Measurements from ENCODE around the gene VAMP1. TPM values are rescaled to one million over a fixed set of nuclear protein-coding genes. Genes with fewer than 3 reads are reported as not detected.
"Not testable (repeated sequence)": the region's sequence is repeated elsewhere in the genome, so short reads cannot be mapped to it uniquely, and the experiment has no call there.

VAMP1 gene, protein sequence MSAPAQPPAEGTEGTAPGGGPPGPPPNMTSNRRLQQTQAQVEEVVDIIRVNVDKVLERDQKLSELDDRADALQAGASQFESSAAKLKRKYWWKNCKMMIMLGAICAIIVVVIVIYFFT
- total RNA-seq: 2.0 and 2.6 TPM in 2 replicates

DNA sequence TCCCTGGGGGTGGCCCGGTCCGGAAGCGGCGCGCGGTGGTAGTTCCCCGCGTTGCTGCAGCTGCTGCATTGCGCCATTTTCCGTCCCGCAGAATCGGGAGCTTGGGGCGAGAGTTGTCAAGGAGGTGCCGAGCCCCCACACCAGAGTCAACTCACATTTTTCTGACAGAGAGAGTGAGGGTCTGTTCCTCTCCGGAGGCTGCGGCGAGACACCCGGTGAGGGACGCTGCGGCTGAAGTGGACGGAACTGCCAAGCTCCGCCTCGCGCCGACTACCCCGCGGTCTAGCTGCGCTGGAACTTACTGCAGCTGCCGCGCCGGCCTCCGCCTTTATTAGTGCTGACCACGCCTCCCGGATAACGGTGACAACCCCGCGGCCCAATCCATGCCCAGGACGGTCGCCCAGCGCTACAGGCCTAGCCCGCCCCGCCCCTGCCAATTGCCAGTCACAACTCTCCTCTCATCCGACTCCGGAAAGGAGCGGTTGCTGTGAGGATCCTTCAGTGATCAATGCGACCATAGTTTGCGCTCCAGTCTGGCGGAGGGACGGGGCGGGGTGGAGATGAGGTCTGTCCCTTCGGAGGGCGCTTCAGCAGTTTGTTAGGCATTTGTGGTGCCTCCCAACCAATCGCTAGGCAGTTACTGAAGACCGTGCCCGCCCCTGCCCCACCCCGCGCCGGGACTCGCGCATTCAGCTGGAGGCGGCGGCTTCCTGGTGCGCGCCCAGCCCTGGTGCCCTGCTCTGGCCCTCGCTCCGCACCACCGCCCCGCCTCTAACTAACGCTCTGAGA lies at the start of gene VAMP1:
TSS of gene VAMP1 (minus strand) at position 303 of the 789 bp plus-strand sequence. CDS start at position 157, 146 bp downstream.
- TF ChIP-seq, protein P1, sequence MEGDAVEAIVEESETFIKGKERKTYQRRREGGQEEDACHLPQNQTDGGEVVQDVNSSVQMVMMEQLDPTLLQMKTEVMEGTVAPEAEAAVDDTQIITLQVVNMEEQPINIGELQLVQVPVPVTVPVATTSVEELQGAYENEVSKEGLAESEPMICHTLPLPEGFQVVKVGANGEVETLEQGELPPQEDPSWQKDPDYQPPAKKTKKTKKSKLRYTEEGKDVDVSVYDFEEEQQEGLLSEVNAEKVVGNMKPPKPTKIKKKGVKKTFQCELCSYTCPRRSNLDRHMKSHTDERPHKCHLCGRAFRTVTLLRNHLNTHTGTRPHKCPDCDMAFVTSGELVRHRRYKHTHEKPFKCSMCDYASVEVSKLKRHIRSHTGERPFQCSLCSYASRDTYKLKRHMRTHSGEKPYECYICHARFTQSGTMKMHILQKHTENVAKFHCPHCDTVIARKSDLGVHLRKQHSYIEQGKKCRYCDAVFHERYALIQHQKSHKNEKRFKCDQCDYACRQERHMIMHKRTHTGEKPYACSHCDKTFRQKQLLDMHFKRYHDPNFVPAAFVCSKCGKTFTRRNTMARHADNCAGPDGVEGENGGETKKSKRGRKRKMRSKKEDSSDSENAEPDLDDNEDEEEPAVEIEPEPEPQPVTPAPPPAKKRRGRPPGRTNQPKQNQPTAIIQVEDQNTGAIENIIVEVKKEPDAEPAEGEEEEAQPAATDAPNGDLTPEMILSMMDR (conservative IDR thresholded peaks at IDR 0.05; ENCODE audit: low read depth, low read length): no peak
- DNase-seq (ENCODE audit: low read depth): peak; percentile 74

DNA sequence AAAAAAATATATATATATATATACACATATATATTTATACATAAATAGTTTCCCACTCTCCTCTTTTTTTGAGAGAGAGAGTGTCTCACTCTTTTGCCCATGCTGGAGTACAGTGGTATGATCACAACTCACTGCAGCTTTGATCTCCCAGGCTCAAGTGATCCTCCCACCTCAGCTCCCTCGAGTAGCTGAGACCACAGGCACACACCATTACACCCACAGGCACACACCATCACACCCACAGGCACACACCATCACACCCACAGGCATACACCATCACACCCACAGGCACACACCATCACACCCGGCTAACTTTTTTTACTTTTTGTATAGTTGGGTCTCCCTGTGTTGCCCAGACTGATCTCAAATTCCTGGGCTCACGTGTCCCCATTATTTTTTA lies 49.7 kb upstream of the VAMP1 start:
- H3K4me3 ChIP-seq (ENCODE audit: low read depth, low read length): no peak overlapping the region
- TF ChIP-seq, protein P1 (conservative IDR thresholded peaks at IDR 0.05; ENCODE audit: low read depth, low read length): no peak

More for the DNA sequence above, at the start of gene VAMP1:
- H3K4me3 ChIP-seq (ENCODE audit: low read depth, low read length): peak within 1 kb of the TSS; percentile 83

DNA sequence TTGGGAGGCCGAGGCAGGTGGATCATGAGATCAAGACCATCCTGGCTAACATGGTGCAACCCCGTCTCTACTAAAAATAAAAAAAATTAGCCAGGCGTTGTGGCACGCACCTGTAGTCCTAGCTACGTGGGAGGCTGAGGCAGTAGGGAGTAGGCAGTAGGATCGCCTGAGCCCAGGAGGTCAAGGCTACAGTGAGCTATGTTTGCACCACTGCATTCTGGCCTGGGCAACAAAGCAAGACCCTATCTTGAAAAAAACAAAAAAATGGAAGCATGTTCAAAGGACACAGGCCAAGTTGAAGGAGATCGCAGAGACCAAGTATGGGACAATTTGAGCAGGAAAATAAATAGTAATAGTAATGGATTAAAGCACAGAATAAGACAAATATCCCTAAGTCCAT lies 37.6 kb upstream of the VAMP1 start:
- TF ChIP-seq, protein P1 (conservative IDR thresholded peaks at IDR 0.05; ENCODE audit: low read depth, low read length): no peak
- H3K4me3 ChIP-seq (ENCODE audit: low read depth, low read length): no peak overlapping the region
- DNase-seq (ENCODE audit: low read depth): no peak

More for the DNA sequence above, 49.7 kb upstream of the VAMP1 start:
- DNase-seq (ENCODE audit: low read depth): no peak

DNA sequence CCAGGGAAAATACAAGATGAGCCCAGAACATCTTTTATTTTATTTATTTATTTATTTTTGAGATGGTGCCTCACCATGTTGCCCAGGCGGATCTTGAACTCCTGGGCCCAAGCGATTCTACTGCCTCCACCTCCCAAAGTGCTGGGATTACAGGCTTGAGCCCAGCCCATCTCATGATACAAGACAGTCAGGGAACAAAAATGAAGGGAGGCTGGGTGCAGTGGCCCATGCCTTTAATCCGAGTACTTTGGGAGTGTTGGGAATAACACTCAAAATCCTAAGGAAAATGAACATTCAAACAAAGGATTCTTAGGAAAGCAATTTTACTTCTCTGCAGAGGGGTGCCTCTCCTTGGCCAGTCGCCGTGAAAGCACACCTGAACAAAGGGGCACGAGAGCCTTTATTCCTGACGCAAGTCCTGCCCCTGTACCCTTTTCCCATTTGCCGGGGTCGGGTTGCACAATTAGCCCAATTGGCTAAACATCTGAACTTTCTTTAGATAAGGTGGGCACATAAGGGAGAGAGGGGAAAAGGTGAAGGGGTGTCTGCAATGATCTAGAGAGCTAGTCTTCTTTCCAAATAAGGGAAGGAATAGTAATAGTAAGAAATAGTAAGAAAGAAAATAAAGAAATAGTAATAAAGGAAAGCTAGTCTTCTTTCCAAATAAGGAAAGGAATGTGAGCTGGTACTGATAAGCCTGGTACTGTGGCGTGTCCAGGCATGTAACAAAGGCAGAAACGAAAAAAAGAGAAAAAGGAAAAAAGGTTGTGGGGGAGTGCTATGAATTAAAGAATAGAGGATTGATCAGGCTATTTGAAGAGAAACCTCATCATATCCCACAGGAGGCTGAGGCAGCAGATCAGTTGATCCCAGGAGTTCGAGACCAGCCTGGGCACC lies 36.9 kb upstream of the VAMP1 start:
- H3K4me3 ChIP-seq (ENCODE audit: low read depth, low read length): no peak overlapping the region
- TF ChIP-seq, protein P1 (conservative IDR thresholded peaks at IDR 0.05; ENCODE audit: low read depth, low read length): no peak
- DNase-seq (ENCODE audit: low read depth): no peak

DNA sequence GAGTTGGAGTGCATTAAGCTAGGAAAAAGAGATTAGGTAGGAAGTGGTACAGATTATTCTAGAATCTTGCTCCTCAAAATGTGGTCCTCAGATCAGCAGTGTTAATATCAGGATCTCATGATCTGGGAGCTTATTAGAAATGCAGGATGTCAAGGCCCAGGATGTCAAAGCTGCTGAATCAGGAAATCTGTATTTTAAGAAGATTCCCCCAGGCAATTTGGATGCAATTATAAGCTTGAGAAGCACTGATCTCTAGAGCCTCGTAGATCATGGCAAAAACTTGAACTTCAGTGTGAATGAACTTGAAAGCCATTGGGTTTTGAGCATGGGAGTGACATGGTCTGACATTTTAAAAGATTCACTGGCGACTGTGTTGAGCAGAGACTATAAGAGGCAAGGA lies 30.0 kb upstream of the VAMP1 start:
- DNase-seq (ENCODE audit: low read depth): no peak
- H3K4me3 ChIP-seq (ENCODE audit: low read depth, low read length): no peak overlapping the region
- TF ChIP-seq, protein P1 (conservative IDR thresholded peaks at IDR 0.05; ENCODE audit: low read depth, low read length): no peak

DNA sequence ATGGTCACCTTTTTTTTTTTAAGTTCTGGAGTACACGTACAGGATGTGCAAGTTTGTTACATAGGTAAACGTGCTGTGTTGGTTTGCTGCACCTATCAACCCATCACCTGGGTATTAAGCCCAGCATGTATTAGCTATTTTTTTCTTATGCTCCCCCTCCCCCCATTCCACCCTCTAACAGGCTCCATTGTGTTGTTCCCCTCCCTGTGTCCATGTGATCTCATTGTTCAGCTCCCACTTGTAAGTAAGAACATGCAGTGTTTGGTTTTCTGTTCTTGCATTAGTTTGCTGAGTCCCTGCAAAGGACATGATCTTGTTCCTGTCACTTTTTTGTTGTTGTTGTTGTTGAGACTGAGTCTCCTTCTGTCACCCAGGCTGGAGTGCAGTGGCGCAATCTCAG lies 26.8 kb upstream of the VAMP1 start:
- H3K4me3 ChIP-seq (ENCODE audit: low read depth, low read length); DNase-seq (ENCODE audit: low read depth): not testable (repeated sequence)

DNA sequence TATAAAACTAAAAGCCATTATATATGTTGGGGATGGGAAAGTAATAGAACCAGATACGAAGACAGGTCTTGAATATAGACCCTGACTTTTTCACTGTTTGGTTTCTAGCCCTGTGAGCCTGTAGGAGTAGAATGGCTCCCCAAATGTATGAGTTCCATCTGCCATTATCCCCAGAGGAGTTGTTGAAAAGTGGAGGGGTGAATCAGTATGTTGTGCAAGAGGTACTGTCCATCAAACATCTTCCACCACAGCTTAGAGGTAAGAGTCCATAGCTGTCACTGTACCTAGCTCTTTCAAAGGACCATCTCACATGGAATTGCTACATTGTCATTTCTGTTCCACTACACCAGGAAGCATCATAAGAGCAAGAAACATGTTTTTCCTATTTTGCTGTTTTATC lies 24.5 kb upstream of the VAMP1 start:
- TF ChIP-seq, protein P1 (conservative IDR thresholded peaks at IDR 0.05; ENCODE audit: low read depth, low read length): no peak
- H3K4me3 ChIP-seq (ENCODE audit: low read depth, low read length): peak overlapping the region; percentile 99
- DNase-seq (ENCODE audit: low read depth): no peak

All from epithelial cell of proximal tubule (primary cell).